SK-MEL-5 (cell line): ENCODE measurements around the gene NXF3. TPM values are rescaled to one million over a fixed set of nuclear protein-coding genes. Genes with fewer than 3 reads are reported as not detected.
"Not testable (repeated sequence)": the region's sequence is repeated elsewhere in the genome, so short reads cannot be mapped to it uniquely, and the experiment has no call there.

Experiments
- DNase-seq: peaks from one replicate; pipeline ENCODE4 v3.0.0-alpha.2; 2016; ENCODE audit warnings: low read depth, low spot score
- in situ Hi-C: cut with HindIII; loops from 2 replicates; pipeline ENCODE4 v1.10.0; 2016; ENCODE audit warnings: low sequenced_read_pairs, high pct_unique_total_duplicates, low pct_unique_long_range_greater_than_20kb
- polyA plus RNA-seq, 2 experiments: library from polyadenylated mRNA; depleted of rRNA; stranded (reverse); fragments of >200 nt; gene quantifications; 2 replicates each; pipeline ENCODE4 v1.2.3, GENCODE V29; 2015
- total RNA-seq: library from RNA; depleted of rRNA; stranded (reverse); fragments of >200 nt; shearing (Covaris generic); gene quantifications from 2 replicates; pipeline ENCODE4 v1.2.3, GENCODE V29; 2014; rRNA removed

NXF3 gene, protein sequence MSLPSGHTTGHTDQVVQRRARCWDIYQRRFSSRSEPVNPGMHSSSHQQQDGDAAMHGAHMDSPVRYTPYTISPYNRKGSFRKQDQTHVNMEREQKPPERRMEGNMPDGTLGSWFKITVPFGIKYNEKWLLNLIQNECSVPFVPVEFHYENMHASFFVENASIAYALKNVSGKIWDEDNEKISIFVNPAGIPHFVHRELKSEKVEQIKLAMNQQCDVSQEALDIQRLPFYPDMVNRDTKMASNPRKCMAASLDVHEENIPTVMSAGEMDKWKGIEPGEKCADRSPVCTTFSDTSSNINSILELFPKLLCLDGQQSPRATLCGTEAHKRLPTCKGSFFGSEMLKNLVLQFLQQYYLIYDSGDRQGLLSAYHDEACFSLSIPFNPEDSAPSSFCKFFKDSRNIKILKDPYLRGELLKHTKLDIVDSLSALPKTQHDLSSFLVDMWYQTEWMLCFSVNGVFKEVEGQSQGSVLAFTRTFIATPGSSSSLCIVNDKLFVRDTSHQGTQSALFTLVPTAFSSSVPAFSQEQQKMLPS
- not detected in 2 replicates for total RNA-seq
- 0.68 and 0.72 TPM in 2 replicates for polyA plus RNA-seq (2015; cell fraction: cytosol; rRNA removed)
- polyA plus RNA-seq (2015; cell fraction: nucleus; rRNA removed): 2.4 TPM in 1 of 2 replicates, not detected in the other

DNA sequence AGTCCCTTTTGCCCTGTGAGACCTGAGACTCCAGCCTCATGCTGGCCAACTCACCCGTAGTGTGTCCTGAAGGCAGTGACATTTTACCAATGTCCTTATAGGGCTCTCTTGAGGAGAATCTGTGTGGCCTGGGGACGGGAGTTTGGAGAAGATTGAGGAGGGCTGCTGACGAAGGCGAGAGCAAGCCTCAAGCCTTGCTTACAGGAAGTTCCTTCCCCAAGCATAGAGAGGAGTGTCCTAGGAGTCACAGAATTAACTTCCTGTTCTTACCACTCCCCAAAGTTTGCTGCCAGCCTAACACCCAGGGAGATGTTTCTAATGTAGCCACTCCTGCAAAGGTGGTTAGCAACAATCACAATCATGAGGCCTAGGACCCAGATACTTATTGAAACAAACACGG, at the start of gene NXF3:
Gene NXF3 (minus strand): TSS at position 202 of the 400 bp plus-strand sequence. CDS start 120 bp downstream, at position 82.
- DNase-seq: no peak
- in situ Hi-C loops: no loop called here

DNA sequence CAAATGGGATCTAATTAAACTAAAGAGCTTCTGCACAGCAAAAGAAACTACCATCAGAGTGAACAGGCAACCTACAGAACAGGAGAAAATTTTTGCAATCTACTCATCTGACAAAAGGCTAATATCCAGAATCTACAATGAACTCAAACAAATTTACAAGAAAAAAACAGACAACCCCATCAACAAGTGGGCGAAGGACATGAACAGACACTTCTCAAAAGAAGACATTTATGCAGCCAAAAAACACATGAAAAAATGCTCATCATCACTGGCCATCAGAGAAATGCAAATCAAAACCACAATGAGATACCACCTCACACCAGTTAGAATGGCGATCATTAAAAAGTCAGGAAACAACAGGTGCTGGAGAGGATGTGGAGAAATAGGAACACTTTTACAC, 43.6 kb upstream of the NXF3 start:
- in situ Hi-C loops, DNase-seq: not testable (repeated sequence)

DNA sequence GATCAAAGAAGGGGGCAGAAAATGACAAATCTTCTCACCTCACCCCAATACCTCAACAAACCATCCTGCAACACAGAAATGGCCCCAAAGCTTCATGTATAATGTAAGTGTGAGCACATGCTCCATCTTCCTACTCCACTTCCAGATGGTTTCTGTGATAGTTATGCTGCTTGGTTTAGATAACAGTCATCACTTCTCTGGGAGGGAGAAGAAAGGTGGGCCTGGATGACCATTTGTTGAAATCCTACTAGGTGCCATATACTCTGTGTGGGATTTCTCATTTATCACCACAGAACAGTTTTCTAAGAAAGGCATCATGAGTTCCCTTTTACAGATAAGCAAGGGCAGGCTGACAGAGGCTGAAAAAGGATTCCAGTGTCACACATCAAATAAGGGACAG, 31.3 kb upstream of the NXF3 start:
- DNase-seq: no peak
- in situ Hi-C loops: no loop called here

DNA sequence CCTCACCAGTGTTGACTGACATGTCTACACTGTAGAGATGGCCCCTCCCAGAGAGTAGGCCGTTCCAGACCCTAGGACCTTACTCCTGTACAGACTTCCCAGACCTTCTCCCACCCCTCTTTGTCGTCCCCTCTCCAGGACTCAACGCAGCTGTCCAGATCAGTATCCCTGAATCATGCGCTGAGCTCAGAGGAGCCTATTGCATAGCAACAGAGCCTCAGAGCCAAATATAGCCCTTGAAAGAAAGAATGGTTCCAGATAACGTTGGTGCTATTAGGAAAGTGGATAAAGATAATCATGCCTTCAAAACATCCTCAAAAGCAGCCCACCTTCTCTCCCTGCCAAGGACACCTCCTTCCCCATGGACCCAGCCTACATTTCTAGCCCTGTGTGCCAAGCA, 27.8 kb upstream of the NXF3 start:
- no peak for DNase-seq
- in situ Hi-C loops: no loop called here

DNA sequence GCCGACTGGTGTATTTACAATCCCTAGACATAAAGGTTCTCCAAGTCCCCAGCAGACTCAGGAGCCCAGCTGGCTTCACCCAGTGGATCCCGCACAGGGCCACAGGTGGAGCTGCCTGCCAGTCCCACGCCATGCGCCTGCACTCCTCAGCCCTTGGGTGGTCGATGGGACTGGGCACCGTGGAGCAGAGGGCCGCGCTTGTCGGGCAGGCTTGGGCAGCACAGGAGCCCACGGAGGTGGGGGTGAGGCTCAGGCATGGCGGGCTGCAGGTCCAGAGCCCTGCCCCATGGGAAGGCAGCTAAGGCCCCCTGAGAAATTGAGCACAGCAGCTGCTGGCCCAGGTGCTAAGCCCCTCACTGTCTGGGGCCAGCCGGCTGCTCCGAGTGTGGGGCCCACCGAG, 24.0 kb upstream of the NXF3 start:
- in situ Hi-C loops, DNase-seq: not testable (repeated sequence)

DNA sequence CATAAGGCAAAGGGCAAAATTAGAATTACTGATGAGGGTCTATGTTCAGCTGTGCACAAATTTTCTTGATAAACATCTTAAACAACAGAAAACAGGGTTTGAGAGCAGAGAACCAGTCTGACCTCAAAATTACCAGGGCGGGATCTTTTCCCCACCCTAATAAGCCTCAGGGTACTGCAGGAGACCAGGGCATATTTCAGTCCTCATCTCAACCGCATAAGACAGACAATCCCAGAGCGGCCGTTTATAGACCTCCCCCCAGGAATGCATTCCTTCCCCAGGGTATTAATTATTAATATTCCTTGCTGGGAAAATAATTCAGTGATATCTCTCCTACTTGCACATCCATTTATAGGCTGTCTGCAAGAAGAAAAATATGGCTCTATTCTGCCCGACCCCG, 16.6 kb upstream of the NXF3 start:
- in situ Hi-C loops, DNase-seq: not testable (repeated sequence)

DNA sequence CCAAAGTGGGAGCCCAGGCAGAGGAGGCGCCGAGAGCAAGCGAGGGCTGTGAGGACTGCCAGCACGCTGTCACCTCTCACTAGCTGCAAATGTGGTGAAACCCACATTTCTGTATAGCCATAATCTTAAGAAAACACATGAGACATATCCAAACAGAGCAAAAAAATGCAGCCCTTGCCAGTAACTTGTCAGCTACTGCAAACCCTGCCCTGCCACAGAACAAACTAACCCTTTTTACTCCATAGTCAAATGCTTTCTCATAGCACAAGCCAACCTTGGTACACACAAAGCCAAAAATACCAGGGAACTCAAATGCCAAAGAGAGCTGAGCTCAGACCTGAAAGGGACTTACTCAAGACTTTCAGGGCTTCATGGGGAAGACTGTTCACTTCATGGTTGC, 14.9 kb upstream of the NXF3 start:
- DNase-seq: no peak
- in situ Hi-C loops: no loop called here

DNA sequence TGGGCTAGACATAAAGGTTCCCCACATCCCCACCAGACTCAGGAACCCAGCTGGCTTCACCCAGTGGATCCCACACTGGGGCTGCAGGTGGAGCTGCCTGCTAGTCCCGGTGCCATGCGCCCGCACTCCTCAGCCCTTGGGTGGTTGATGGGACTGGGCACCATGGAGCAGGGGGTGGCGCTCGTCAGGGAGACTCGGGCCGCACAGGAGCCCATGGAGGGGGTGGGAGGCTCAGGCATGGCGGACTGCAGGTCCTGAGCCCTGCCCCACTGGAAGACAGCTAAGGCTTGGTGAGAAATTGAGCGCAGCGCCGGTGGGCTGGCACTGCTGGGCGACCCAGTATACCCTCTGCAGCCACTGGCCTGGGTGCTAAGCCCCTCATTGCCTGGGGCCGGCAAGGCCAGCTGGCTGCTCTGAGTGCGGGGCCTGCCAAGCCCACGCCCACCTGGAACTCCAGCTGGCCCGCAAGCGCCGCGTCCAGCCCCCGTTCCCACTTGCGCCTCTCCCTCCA, 14.3 kb upstream of the NXF3 start:
- DNase-seq, in situ Hi-C loops: not testable (repeated sequence)

DNA sequence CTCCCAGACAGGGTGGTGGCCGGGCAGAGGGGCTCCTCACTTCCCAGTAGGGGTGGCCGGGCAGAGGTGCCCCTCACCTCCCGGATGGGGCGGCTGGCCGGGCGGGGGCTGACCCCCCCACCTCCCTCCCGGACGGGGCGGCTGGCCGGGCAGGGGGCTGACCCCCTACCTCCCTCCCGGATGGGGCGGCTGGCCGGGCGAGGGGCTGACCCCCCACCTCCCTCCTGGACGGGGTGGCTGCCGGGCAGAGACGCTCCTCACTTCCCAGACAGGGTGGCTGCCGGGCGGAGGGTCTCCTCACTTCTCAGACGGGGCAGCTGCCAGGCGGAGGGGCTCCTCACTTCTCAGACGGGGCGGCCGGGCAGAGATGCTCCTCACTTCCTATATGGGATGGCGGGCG, 11.4 kb upstream of the NXF3 start:
- DNase-seq, in situ Hi-C loops: not testable (repeated sequence)

DNA sequence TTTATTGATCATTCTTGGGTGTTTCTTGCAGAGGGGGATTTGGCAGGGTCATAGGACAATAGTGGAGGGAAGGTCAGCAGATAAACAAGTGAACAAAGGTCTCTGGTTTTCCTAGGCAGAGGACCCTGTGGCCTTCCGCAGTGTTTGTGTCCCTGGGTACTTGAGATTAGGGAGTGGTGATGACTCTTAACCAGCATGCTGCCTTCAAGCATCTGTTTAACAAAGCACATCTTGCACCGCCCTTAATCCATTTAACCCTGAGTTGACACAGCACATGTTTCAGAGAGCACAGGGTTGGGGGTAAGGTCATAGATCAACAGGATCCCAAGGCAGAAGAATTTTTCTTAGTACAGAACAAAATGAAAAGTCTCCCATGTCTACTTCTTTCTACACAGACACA, 10.9 kb upstream of the NXF3 start:
- DNase-seq, in situ Hi-C loops: not testable (repeated sequence)

DNA sequence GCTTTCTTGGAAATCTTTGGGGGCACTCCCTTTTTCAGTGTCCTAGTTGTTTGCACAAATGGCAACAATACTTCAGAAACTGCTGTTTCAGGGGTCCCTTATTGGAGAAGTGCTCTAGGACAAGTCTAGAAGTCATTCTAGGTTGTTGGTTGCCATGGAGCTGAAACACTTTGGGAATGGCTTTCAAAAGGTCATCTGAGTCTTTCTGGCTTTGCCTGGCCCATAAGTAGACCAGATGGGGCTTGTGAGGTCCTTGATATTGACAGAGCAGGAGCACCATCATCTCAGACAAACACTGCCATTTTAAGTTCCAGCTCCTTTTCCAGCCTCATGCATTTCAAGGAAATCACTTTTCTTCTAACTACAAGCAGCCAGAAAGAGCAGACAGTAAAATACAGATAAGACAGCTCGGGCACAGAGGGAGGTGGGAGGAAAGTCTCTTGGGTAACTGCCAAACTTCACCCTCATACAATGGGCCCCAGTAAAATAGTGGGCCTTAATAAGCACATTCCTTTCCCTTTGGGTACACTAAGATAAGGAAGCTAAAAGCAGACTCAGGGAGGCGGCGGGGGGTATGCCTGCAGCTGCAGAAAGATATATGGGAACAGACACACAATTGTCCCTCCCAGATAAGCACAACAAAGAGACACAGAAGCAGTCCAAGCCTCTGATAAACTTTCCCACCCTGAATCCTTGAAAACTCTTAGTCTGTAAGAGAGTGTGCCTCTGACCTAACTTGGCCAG, 8.5 kb upstream of the NXF3 start:
- DNase-seq: peak; percentile 47
- in situ Hi-C loops: no loop called here

DNA sequence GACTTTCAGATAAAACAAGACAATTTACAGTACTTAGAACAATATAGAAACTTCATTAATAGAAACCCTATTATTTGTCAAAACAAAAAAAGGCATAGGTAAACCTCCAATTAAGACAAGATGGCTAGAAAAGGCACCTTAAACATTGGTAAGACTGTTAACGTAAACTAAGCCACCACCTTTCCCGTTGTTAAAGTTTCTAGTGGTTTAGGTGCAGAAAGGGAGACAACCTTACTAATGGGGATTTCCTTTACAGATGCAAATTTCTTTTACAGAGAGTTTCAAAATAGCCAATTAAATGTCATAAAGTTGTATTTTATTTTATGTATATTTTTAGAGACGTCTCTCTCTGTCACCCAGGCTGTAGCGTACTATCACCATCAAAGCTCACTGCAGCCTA, 7.5 kb upstream of the NXF3 start:
- in situ Hi-C loops: no loop called here
- no peak for DNase-seq

DNA sequence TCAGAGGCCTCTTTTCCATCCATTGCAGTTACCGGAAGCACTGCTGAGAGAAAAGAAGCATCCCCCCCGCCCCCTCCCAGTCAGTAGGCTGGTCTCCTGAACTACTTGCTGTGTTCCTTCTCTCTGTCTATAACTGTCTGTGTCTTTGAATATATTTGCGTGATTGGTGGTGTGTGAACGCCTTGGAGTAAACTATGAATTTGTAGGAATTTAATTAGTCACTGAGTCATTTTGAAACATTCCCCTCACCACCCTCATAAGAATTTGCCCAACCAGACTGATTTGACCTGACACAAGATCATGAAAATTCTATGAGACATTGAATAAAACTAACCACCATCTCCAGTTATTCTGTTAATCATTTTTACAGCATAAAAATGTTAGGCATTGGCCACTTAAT, 6.7 kb upstream of the NXF3 start:
- in situ Hi-C loops: no loop called here
- DNase-seq: no peak

DNA sequence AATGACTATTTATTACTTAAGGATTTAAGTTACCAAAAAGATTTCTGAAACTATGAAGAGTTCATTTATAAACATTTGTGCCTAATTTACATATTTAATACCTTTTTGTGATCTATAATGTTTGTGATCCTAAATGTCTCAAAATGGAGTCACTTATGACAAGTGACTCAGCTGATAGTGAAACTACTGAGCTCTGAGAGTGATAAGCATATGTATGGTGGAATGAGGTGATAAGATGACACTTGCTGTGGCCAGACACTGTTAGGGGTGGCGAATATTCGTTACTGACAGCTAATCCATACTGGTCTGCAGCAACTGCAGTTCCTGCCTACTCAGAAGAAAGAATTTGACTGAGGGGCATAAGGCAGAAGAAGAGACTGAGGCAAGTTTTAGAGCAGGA, 5.5 kb upstream of the NXF3 start:
- DNase-seq: no peak
- in situ Hi-C loops: no loop called here

DNA sequence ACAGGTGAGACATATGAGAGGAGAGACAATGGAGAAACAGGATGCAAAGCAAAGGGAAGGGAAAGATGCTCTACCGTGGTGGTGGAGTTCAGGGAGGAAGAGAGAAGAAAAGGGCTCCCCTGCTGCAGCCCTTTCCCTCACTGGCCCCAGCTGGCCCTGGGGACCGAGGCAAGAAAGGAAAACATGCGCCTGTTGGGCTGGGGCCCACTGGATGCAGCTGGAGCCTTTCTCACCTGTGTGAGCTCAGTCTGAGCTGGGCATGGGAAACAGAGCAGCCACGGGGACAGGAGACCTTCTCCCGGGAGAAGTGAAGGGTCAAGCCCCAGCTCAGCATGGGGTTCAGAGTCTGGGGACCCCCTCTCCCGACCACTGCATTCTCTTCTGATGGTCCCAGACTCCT, 11.9 kb downstream of the NXF3 start:
- in situ Hi-C loops: no loop called here

DNA sequence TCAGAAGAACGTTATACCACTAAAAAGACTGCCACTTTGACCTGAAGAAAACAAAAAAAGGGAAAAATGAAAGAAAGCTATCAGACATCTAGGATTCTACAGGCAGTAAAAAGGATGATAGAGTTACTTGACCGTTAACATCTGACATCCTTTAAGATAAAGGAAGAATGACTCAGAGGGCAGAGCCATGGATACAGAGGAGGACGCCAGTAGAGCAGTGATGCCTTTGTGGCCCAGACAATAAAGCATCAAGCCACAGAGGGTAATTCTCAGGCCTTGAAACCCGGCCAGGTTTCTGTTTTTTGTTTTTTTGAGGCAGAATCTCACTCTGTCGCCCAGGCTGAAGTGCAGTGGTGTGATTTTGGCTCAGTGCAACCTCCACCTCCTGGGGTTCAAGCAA, 19.5 kb downstream of the NXF3 start:
- in situ Hi-C loops: no loop called here
- no peak for DNase-seq

More for the DNA sequence above, 11.9 kb downstream of the NXF3 start:
- DNase-seq: no peak

DNA sequence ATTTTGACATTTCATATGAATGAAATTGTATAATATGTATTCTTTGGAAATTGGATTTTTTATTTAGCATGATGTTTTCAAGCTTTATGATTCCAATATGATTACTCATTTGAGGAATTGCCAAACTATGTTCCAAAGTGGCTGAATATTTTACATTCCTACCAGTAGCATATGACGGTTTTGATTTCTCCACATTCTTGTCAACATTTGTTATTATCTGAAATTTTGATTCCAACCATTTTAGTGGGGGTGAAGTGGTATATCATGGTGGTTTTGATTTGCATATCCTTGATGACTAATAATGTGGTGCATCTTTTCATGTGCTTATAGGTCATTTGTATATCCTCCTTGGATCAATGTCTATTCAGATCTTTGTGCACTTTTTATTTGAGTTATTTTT, 26.3 kb downstream of the NXF3 start:
- in situ Hi-C loops: no loop called here
- DNase-seq: no peak

DNA sequence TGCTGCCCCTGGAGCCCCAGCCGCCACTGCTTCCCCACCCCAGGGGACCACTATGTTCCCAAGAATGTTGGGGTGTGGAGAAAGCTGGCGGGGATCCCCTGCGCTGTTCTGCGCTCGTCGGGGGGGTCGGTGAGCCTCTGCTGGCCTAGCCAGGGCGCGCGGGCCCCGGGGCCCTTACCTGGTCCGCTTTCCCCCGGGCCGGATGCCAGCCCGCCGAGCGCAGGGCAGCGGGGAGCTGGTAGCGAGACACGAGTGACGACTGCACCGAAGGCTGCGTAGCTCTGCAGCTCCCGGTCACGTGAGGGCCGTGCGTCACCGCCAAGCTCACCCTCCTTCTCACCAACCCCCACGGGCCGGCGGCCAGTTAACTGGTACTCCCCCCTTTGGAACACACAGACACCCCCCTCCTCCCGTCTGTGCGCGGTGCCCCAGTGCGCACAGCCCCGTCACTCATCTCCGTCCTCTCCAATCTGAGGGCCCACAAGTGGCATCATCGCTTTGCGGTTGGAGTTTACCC, 29.0 kb downstream of the NXF3 start, which contains the start of gene BEX1:
Gene BEX1 (minus strand): TSS at position 254 of the 517 bp plus-strand sequence. CDS start 897 bp downstream, outside the sequence.
- DNase-seq: peak; percentile 7
- in situ Hi-C loops: no loop called here
